Mucosa of descending colon (tissue), 3 donors: ENCODE results near the gene ELAVL1. TPM values are rescaled to one million over a fixed set of nuclear protein-coding genes. Genes with fewer than 3 reads are reported as not detected.

Experiments used
- ATAC-seq: fragments of 200-7000 bp; cut with Tn5 transposase; one replicate; pipeline ENCODE4 v1.9.1; 2020; ENCODE audit warnings: mild to moderate bottlenecking, moderate library complexity
- DNase-seq, 3 donors: peaks; one replicate each; pipeline ENCODE4 v3.0.0-alpha.2; 2020
- H3K36me3 ChIP-seq: fragments of 200-600 bp; one replicate; pipeline ENCODE4 v1.8.0; 2021; ENCODE audit warnings: low read depth, mild to moderate bottlenecking
- H3K4me1 ChIP-seq: fragments of 200-600 bp; one replicate; pipeline ENCODE4 v1.8.0; 2021; ENCODE audit warnings: low read depth, mild to moderate bottlenecking
- H3K4me3 ChIP-seq: fragments of 200-600 bp; one replicate; pipeline ENCODE4 v1.8.0; 2021; ENCODE audit warnings: mild to moderate bottlenecking
- H3K9me3 ChIP-seq: fragments of 200-600 bp; one replicate; pipeline ENCODE4 v1.8.0; 2021; ENCODE audit warnings: mild to moderate bottlenecking
- intact Hi-C, 2 donors: fragments of 100-400 bp; cut with DNase I in 1 of 2; cut with micrococcal nuclease in 1 of 2; formaldehyde crosslinking; loops; one replicate each; pipeline versions ENCODE4 v1.11.0 to v1.11.1; 2022; cut with DNase I, micrococcal nuclease
- total RNA-seq, 3 donors: library from RNA; stranded (reverse); fragmentation: NEBNext Ultra II Directional in 2 of 3; extraction: Animal tissue kit (Norgen Biotek cat#: 25700) in 2 of 3; gene quantifications; one replicate each; pipeline versions ENCODE4 v1.2.1 to v1.2.4, GENCODE V29; 2021 to 2023
- TF ChIP-seq, protein P1 (sequence below): fragments of 200-600 bp; IDR thresholded peaks from one replicate; pipeline ENCODE4 v1.8.0; 2022; ENCODE audit warnings: antibody characterized with exemption, mild to moderate bottlenecking
- donor health status: DM: no; HTN: no; CAD: no; lungs with moderate emphysema.
- donor health status: DM: no; HTN: no; CAD: no.
- donor health status: DM: no; HTN: yes; CAD: no.

Gene ELAVL1
- total RNA-seq, 3 donors from 2014 or later, result 43.9 to 63.9 (median 58.7) TPM

DNA sequence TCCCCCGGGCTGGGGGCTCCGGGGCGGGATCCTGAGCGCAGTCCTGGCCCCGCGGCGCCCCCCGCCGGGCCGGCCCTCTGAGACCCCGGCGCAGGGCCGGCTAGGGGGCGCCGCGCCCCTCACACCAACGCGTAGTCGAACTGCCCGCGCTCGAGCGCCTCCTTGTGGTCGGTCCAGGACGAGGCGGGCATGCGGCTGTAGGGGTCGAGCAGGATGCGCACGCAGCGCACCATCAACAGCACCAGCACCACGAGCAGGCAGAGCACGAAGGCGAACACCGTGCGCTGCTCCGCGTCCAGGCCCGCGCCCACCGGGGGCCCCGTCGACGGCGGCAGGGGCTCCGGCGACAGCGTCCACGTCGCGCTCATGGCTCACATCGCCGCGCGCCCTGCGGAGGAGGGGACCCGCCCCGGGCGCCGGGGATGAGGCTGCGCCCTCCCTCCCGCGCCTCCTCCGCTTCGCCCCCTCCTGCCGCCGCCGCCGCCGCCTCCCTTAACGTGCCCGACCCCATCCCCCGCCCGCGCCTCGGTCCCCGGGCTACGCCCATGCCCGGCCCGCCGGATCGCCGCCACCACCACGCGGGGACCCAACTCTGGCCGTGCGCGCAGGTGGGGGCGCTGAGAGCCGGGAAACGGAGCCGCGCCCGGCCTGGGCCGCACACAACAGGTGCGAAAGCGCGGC is 80.1 kb downstream of the ELAVL1 start:
- H3K9me3 ChIP-seq, result no peaks in the 10 kb centered on the region
- H3K4me3 ChIP-seq, result no peak overlapping the region
- H3K4me1 ChIP-seq, result peaks cover 21% of the 10 kb centered on the region
- ATAC-seq (no peak), DNase-seq (peak; percentile 67 to 80 (median 77))
- TF ChIP-seq, protein P1, sequence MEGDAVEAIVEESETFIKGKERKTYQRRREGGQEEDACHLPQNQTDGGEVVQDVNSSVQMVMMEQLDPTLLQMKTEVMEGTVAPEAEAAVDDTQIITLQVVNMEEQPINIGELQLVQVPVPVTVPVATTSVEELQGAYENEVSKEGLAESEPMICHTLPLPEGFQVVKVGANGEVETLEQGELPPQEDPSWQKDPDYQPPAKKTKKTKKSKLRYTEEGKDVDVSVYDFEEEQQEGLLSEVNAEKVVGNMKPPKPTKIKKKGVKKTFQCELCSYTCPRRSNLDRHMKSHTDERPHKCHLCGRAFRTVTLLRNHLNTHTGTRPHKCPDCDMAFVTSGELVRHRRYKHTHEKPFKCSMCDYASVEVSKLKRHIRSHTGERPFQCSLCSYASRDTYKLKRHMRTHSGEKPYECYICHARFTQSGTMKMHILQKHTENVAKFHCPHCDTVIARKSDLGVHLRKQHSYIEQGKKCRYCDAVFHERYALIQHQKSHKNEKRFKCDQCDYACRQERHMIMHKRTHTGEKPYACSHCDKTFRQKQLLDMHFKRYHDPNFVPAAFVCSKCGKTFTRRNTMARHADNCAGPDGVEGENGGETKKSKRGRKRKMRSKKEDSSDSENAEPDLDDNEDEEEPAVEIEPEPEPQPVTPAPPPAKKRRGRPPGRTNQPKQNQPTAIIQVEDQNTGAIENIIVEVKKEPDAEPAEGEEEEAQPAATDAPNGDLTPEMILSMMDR, result peak; percentile 70
- H3K36me3 ChIP-seq, result no peaks in the 10 kb centered on the region
- intact Hi-C loops, result no loop called here

DNA sequence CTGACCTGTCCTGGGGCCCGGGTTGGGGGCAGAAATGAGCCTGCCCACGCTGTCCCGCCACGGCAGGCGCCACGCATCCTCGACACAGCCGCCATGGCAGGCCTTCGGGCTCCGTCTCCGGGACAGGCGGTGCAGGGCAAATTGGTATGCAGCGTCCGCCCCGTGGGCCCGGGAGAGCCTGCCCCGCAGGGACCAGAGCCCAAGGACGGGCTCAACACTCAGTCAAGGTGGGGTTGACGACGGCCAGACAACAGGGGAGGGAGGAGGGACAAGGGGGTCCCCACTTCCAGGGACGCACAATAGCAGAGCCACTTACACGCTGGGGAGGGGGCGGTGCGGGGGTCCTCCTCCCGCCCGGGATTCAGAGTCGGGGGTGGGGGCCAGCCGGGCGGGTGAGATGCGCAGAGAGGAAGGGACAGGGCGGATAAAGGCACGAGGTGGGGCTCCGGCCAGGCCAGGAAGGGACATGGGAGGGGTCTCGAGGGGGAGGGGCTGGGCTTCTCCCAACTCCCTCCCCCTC is 80.7 kb downstream of the ELAVL1 start:
- no peaks in the 10 kb centered on the region for H3K9me3 ChIP-seq
- no peak for ATAC-seq
- DNase-seq, result peak in 2 of 3 donors; percentile 42 to 65
- TF ChIP-seq, protein P1, result no peak
- intact Hi-C loops, result no loop called here
- H3K4me1 ChIP-seq, result peaks cover 23% of the 10 kb centered on the region
- no peaks in the 10 kb centered on the region for H3K36me3 ChIP-seq
- no peak overlapping the region for H3K4me3 ChIP-seq

GRCh38 chr19:7924241-7924640 is 81.2 kb downstream of the ELAVL1 start:
- DNase-seq, result no peak
- no peaks in the 10 kb centered on the region for H3K36me3 ChIP-seq
- intact Hi-C loops, result no loop called here
- peaks cover 25% of the 10 kb centered on the region for H3K4me1 ChIP-seq
- H3K9me3 ChIP-seq, result no peaks in the 10 kb centered on the region
- no peak for ATAC-seq
- no peak overlapping the region for H3K4me3 ChIP-seq
- TF ChIP-seq, protein P1, result no peak

GRCh38 chr19:7923295-7924191 is 81.9 kb downstream of the ELAVL1 start:
- H3K4me3 ChIP-seq, result no peak overlapping the region
- DNase-seq (peak in 2 of 3 donors; percentile 44 to 58), ATAC-seq (no peak)
- intact Hi-C loops, result no loop called here
- TF ChIP-seq, protein P1, result no peak
- no peaks in the 10 kb centered on the region for H3K9me3 ChIP-seq
- no peaks in the 10 kb centered on the region for H3K36me3 ChIP-seq
- peaks cover 32% of the 10 kb centered on the region for H3K4me1 ChIP-seq

- intact Hi-C loops, result no loop called here
- no peaks in the 10 kb centered on the region for H3K36me3 ChIP-seq
- H3K9me3 ChIP-seq, result no peaks in the 10 kb centered on the region
- DNase-seq, result peak in 2 of 3 donors; percentile 29 to 54
- TF ChIP-seq, protein P1, result no peak
- H3K4me3 ChIP-seq, result no peak overlapping the region
- peaks cover 37% of the 10 kb centered on the region for H3K4me1 ChIP-seq
- no peak for ATAC-seq
Observed at GRCh38 chr19:7922836-7923195, 82.6 kb downstream of the ELAVL1 start.
